H9 (cell line): ENCODE results near the gene SATL1. TPM values are rescaled to one million over a fixed set of nuclear protein-coding genes. Genes with fewer than 3 reads are reported as not detected.

Experiments used
- DNase-seq: peaks from one replicate; pipeline ENCODE4 v3.0.0-alpha.2; 2017
- H2AFZ ChIP-seq: one replicate; pipeline ENCODE4 v1.6.1; 2013; ENCODE audit warnings: mild to moderate bottlenecking, low read length, control low read depth, moderate library complexity
- H2AK5ac ChIP-seq: 2 replicates; pipeline ENCODE4 v1.6.1; 2013; ENCODE audit warnings: low read length, control low read depth, mixed read lengths; ENCODE audit not compliant: insufficient read length
- H2BK120ac ChIP-seq: one replicate; pipeline ENCODE4 v1.6.1; 2013; ENCODE audit warnings: low read depth, mild to moderate bottlenecking, low read length, control low read depth, inconsistent platforms; ENCODE audit not compliant: poor library complexity, severe bottlenecking
- H2BK12ac ChIP-seq: 2 replicates; pipeline ENCODE4 v1.6.1; 2013; ENCODE audit warnings: low read length, control low read depth, mixed read lengths, low read depth; ENCODE audit not compliant: insufficient read length
- H2BK15ac ChIP-seq: 2 replicates; pipeline ENCODE4 v1.6.1; 2013; ENCODE audit warnings: low read depth, low read length, control low read depth
- H2BK20ac ChIP-seq: one replicate; pipeline ENCODE4 v1.6.1; 2013; ENCODE audit warnings: low read depth, mild to moderate bottlenecking, low read length, control low read depth, inconsistent platforms; ENCODE audit not compliant: poor library complexity, severe bottlenecking
- H2BK5ac ChIP-seq: 2 replicates; pipeline ENCODE4 v1.6.1; 2013; ENCODE audit warnings: low read length, control low read depth, mixed read lengths; ENCODE audit not compliant: insufficient read length
- H3K14ac ChIP-seq: 2 replicates; pipeline ENCODE4 v1.6.1; 2013; ENCODE audit warnings: low read length, control low read depth; ENCODE audit not compliant: insufficient read depth
- H3K18ac ChIP-seq: 2 replicates; pipeline ENCODE4 v1.6.1; 2013; ENCODE audit warnings: low read depth, mild to moderate bottlenecking, mixed read lengths, low read length, control low read depth; ENCODE audit not compliant: insufficient read length
- H3K23ac ChIP-seq: 2 replicates; pipeline ENCODE4 v1.6.1; 2013; ENCODE audit warnings: low read length, control low read depth, mixed read lengths, low read depth; ENCODE audit not compliant: insufficient read length
- H3K23me2 ChIP-seq: 2 replicates; pipeline ENCODE4 v1.6.1; 2013; ENCODE audit warnings: low read depth, mild to moderate bottlenecking, mixed read lengths, low read length, control low read depth; ENCODE audit not compliant: insufficient read length, poor library complexity, severe bottlenecking
- H3K27ac ChIP-seq: 2 replicates; pipeline ENCODE4 v1.5.1; 2013; ENCODE audit warnings: low read length, control low read depth, mixed read lengths, low read depth; ENCODE audit not compliant: insufficient read length
- H3K27me3 ChIP-seq: 2 replicates; pipeline ENCODE4 v1.6.1; 2013; ENCODE audit warnings: low read length, control low read depth, inconsistent platforms; ENCODE audit not compliant: insufficient read depth
- H3K4ac ChIP-seq: 2 replicates; pipeline ENCODE4 v1.6.1; 2013; ENCODE audit warnings: low read depth, mild to moderate bottlenecking, control low read depth, inconsistent platforms, low read length, moderate library complexity
- H3K4me1 ChIP-seq: 2 replicates; pipeline ENCODE4 v1.6.1; 2013; ENCODE audit warnings: low read length, control low read depth, inconsistent platforms; ENCODE audit not compliant: insufficient read depth
- H3K4me2 ChIP-seq: 2 replicates; pipeline ENCODE4 v1.6.1; 2013; ENCODE audit warnings: low read length, control low read depth, mixed read lengths; ENCODE audit not compliant: insufficient read length, insufficient read depth
- H3K56ac ChIP-seq: 2 replicates; pipeline ENCODE4 v1.6.1; 2013; ENCODE audit warnings: low read depth, mild to moderate bottlenecking, mixed read lengths, low read length, control low read depth; ENCODE audit not compliant: insufficient read length
- H3K79me1 ChIP-seq: 2 replicates; pipeline ENCODE4 v1.6.1; 2013; ENCODE audit warnings: low read depth, mild to moderate bottlenecking, moderate library complexity, low read length, control low read depth, inconsistent platforms; ENCODE audit not compliant: insufficient read depth, poor library complexity, severe bottlenecking
- H3K79me2 ChIP-seq: 2 replicates; pipeline ENCODE4 v1.6.1; 2013; ENCODE audit warnings: low read length, control low read depth, inconsistent platforms; ENCODE audit not compliant: insufficient read depth
- H3K9ac ChIP-seq: 2 replicates; pipeline ENCODE4 v1.6.1; 2013; ENCODE audit warnings: low read length, control low read depth, mixed read lengths; ENCODE audit not compliant: insufficient read length; ENCODE audit errors: extremely low read depth
- H3K9me3 ChIP-seq: one replicate; pipeline ENCODE4 v1.6.1; 2013; ENCODE audit warnings: low read depth, low read length, inconsistent platforms; ENCODE audit not compliant: control insufficient read depth
- H3T11ph ChIP-seq: one replicate; pipeline ENCODE4 v1.6.1; 2013; ENCODE audit warnings: mild to moderate bottlenecking, low read length, control low read depth, inconsistent platforms
- H4K20me1 ChIP-seq: one replicate; pipeline ENCODE4 v1.6.1; 2013; ENCODE audit not compliant: control insufficient read depth, insufficient read length, insufficient read depth
- H4K5ac ChIP-seq: 2 replicates; pipeline ENCODE4 v1.6.1; 2013; ENCODE audit warnings: low read depth, mild to moderate bottlenecking, mixed read lengths, low read length, control low read depth; ENCODE audit not compliant: insufficient read length
- H4K8ac ChIP-seq: replicated peaks from 2 replicates; pipeline ENCODE4 v1.6.1; 2013; ENCODE audit warnings: low read length, control low read depth, mixed read lengths, low read depth; ENCODE audit not compliant: insufficient read length
- H4K91ac ChIP-seq: 2 replicates; pipeline ENCODE4 v1.6.1; 2013; ENCODE audit warnings: low read depth, mild to moderate bottlenecking, moderate library complexity, mixed read lengths, low read length, control low read depth; ENCODE audit not compliant: insufficient read length
- H3K27ac Mint-ChIP-seq, 3 experiments: 2 replicates in 2 of 3; 3 replicates in 1 of 3; pipeline ENCODE4 v1.8.0; 2020 to 2021; ENCODE audit warnings: mixed read lengths in 3 of 3, mild to moderate bottlenecking in 1 of 3, moderate library complexity in 1 of 3
- H3K27me3 Mint-ChIP-seq: 2 replicates; pipeline ENCODE4 v1.8.0; 2021; ENCODE audit warnings: low read depth, mild to moderate bottlenecking, moderate library complexity, mixed read lengths
- H3K36me3 Mint-ChIP-seq, 3 experiments: 2 replicates in 2 of 3; 3 replicates in 1 of 3; pipeline ENCODE4 v1.8.0; 2020 to 2021; ENCODE audit warnings: low read depth in 3 of 3, mixed read lengths in 3 of 3; ENCODE audit not compliant: insufficient read depth in 1 of 3
- H3K4me1 Mint-ChIP-seq, 2 experiments: 2 replicates each; pipeline ENCODE4 v1.8.0; 2020; ENCODE audit warnings: mixed read lengths in 2 of 2
- H3K4me3 Mint-ChIP-seq, 2 experiments: 2 replicates in 1 of 2; 3 replicates in 1 of 2; pipeline ENCODE4 v1.8.0; 2020 to 2021; ENCODE audit warnings: mild to moderate bottlenecking in 2 of 2, mixed read lengths in 2 of 2, moderate library complexity in 1 of 2
- H3K9me3 Mint-ChIP-seq, 2 experiments: 2 replicates in 1 of 2; 3 replicates in 1 of 2; pipeline ENCODE4 v1.8.0; 2020; ENCODE audit warnings: mild to moderate bottlenecking in 2 of 2, mixed read lengths in 2 of 2, moderate library complexity in 1 of 2
- CTCF ChIP-seq: fragments of 200-600 bp; sonication (generic); conservative IDR thresholded peaks from 3 replicates; pipeline ENCODE4 v1.8.0; 2021; ENCODE audit warnings: antibody characterized with exemption, mild to moderate bottlenecking
- WGBS: extraction: QIAGEN DNeasy Blood & Tissue Kit; methylation state at CpG from one replicate; pipeline ENCODE4 v1.1.7; 2013; ENCODE audit warnings: missing lambda C conversion rate, low lambda C conversion rate, mixed read lengths; ENCODE audit not compliant: insufficient read length; ENCODE audit errors: extremely low coverage; 5-methylcytosine and 5-hydroxymethylcytosine counted together
- total RNA-seq: library from RNA; stranded (reverse); gene quantifications from 2 replicates; pipeline ENCODE4 v1.2.1, GENCODE V29; 2021

SATL1 gene
- total RNA-seq, 1 experiment from 2014 or later = 0.31 TPM

DNA sequence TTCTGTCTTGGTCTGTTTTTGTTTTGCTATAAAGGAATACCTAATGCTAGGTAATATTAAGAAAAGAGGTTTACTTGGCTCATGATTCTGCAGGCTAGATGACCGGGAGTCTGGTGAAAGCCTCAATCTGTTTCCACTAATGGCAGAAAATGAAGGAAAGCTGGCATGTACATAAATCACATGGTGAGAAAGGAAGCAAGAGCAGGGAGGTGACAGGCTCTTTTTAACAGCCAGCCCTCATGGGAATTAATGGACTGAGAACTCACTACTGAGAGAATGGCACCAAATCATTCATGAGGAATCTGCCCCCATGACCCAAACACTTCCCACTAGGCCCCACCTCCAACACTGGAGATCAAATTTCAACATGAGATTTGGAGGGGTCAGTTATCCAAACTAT lies 27.6 kb downstream of the SATL1 start:
- Histone ChIP-seq H3K23ac (no peak overlapping the region), H3K27ac (no peak overlapping the region), H4K20me1 (no peaks in the 10 kb centered on the region), H3K4ac (no peak overlapping the region), H3K4me1 (no peaks in the 10 kb centered on the region), H3K18ac (no peak overlapping the region), H3K79me2 (no peaks in the 10 kb centered on the region), H4K5ac (no peak overlapping the region), H2BK20ac (no peak overlapping the region), H2BK15ac (no peak overlapping the region), H2BK5ac (no peak overlapping the region), H2AK5ac (no peak overlapping the region), H2BK12ac (no peak overlapping the region), H4K8ac (no peak overlapping the region), H3K4me2 (no peak overlapping the region), H3K9me3 (peaks cover 27% of the 10 kb centered on the region), H4K91ac (no peak overlapping the region), H3K14ac (no peak overlapping the region), H2AFZ (no peak overlapping the region), H3K56ac (no peak overlapping the region), H3K9ac (no peak overlapping the region), H3K23me2 (no peaks in the 10 kb centered on the region), H3K79me1 (no peaks in the 10 kb centered on the region), H3T11ph (no peak overlapping the region), H3K27me3 (no peaks in the 10 kb centered on the region), H2BK120ac (no peak overlapping the region)
- H3K27ac Mint-ChIP-seq = no peak overlapping the region
- no peak overlapping the region for H3K4me3 Mint-ChIP-seq
- no peaks in the 10 kb centered on the region for H3K27me3 Mint-ChIP-seq
- peaks cover 0 to 6% (median 1%) of the 10 kb centered on the region in 3 experiments; a peak in 3 of 7 replicates for H3K36me3 Mint-ChIP-seq
- DNase-seq = no peak
- WGBS = no CpG with 5 or more reads among the region's 1 CpG
- H3K4me1 Mint-ChIP-seq = no peaks in the 10 kb centered on the region
- peaks cover 44 to 62% of the 10 kb centered on the region in 2 experiments for H3K9me3 Mint-ChIP-seq
- TF ChIP-seq CTCF = no peak
